HFFc6 (cell line): ENCODE measurements around the gene LILRA2. TPM values are rescaled to one million over a fixed set of nuclear protein-coding genes. Genes with fewer than 3 reads are reported as not detected.

Experiments
- DNase-seq: peaks from one replicate; pipeline ENCODE4 v3.0.0-alpha.2; 2018
- H3K27ac Mint-ChIP-seq: 2 replicates; pipeline ENCODE4 v1.8.0; 2020; ENCODE audit warnings: mild to moderate bottlenecking, mixed read lengths
- H3K27me3 Mint-ChIP-seq: 2 replicates; pipeline ENCODE4 v1.8.0; 2021; ENCODE audit warnings: mild to moderate bottlenecking, moderate library complexity, mixed read lengths; ENCODE audit not compliant: insufficient read depth
- H3K36me3 Mint-ChIP-seq: 2 replicates; pipeline ENCODE4 v1.8.0; 2021; ENCODE audit warnings: low read depth, mixed read lengths
- H3K4me1 Mint-ChIP-seq: 2 replicates; pipeline ENCODE4 v1.8.0; 2020; ENCODE audit warnings: low read depth, mixed read lengths
- H3K4me3 Mint-ChIP-seq: 2 replicates; pipeline ENCODE4 v1.8.0; 2020; ENCODE audit warnings: mild to moderate bottlenecking, moderate library complexity, mixed read lengths
- H3K9me3 Mint-ChIP-seq: 2 replicates; pipeline ENCODE4 v1.8.0; 2020; ENCODE audit warnings: mild to moderate bottlenecking, mixed read lengths
- CTCF ChIP-seq: fragments of 200-600 bp; sonication (generic); IDR thresholded peaks from 2 replicates; pipeline ENCODE4 v1.5.0; 2021; ENCODE audit warnings: antibody characterized with exemption, mild to moderate bottlenecking
- total RNA-seq, 6 experiments: library from RNA; stranded (reverse); fragmentation: NEBNext Ultra II Directional; extraction: Animal tissue kit (Norgen Biotek cat#: 25700); gene quantifications; 2 replicates in 1 of 6; 3 replicates in 5 of 6; pipeline ENCODE4 v1.2.3, GENCODE V29; 2021

Gene LILRA2
- total RNA-seq, 6 experiments from 2014 or later: not detected

GRCh38 chr19:54554006-54554405, 19.6 kb upstream of the LILRA2 start:
- H3K27me3 Mint-ChIP-seq: no peaks in the 10 kb centered on the region
- TF ChIP-seq CTCF: no peak
- peaks cover 41% of the 10 kb centered on the region for H3K9me3 Mint-ChIP-seq
- DNase-seq: no peak
- no peaks in the 10 kb centered on the region for H3K4me1 Mint-ChIP-seq
- peaks cover 12% of the 10 kb centered on the region for H3K36me3 Mint-ChIP-seq
- no peak overlapping the region for H3K4me3 Mint-ChIP-seq
- H3K27ac Mint-ChIP-seq: no peak overlapping the region

- Mint-ChIP-seq H3K9me3 (peaks cover 32% of the 10 kb centered on the region), H3K4me1 (no peaks in the 10 kb centered on the region), H3K36me3 (peaks cover 12% of the 10 kb centered on the region), H3K4me3 (no peak overlapping the region), H3K27me3 (no peaks in the 10 kb centered on the region), H3K27ac (no peak overlapping the region)
- no peak for TF ChIP-seq CTCF
- DNase-seq: no peak
These were observed 18.7 kb upstream of the LILRA2 start for GRCh38 chr19:54554896-54555295.

GRCh38 chr19:54556194-54556593, 17.4 kb upstream of the LILRA2 start:
- no peak overlapping the region for H3K27ac Mint-ChIP-seq
- DNase-seq: no peak
- H3K9me3 Mint-ChIP-seq: peaks cover 26% of the 10 kb centered on the region
- H3K27me3 Mint-ChIP-seq: no peaks in the 10 kb centered on the region
- H3K36me3 Mint-ChIP-seq: peaks cover 12% of the 10 kb centered on the region
- H3K4me1 Mint-ChIP-seq: no peaks in the 10 kb centered on the region
- no peak for TF ChIP-seq CTCF
- H3K4me3 Mint-ChIP-seq: no peak overlapping the region

GRCh38 chr19:54558339-54558738, 15.3 kb upstream of the LILRA2 start:
- no peak for DNase-seq
- no peak overlapping the region for H3K27ac Mint-ChIP-seq
- no peak for TF ChIP-seq CTCF
- peaks cover 5% of the 10 kb centered on the region for H3K36me3 Mint-ChIP-seq
- peaks cover 6% of the 10 kb centered on the region; the same call in 1 of the 2 replicates for H3K4me1 Mint-ChIP-seq
- H3K4me3 Mint-ChIP-seq: no peak overlapping the region
- H3K9me3 Mint-ChIP-seq: peaks cover 18% of the 10 kb centered on the region
- no peaks in the 10 kb centered on the region for H3K27me3 Mint-ChIP-seq

GRCh38 chr19:54560881-54561385, 12.7 kb upstream of the LILRA2 start:
- Mint-ChIP-seq H3K27ac (no peak overlapping the region), H3K36me3 (no peaks in the 10 kb centered on the region), H3K4me1 (peaks cover 6% of the 10 kb centered on the region; the same call in 1 of the 2 replicates), H3K27me3 (no peaks in the 10 kb centered on the region), H3K4me3 (peak overlapping the region; percentile 16; the same call in 1 of the 2 replicates), H3K9me3 (peaks cover 5% of the 10 kb centered on the region)
- TF ChIP-seq CTCF: no peak
- no peak for DNase-seq
